LNCaP clone FGC (cell line): ENCODE data around the gene TMEM88.

Experiments used
- DNase-seq: peaks from one replicate; pipeline ENCODE4 v3.0.0-alpha.2; 2011; ENCODE audit warnings: low read depth
- H3K4me3 ChIP-seq: 2 replicates; pipeline ENCODE4 v1.5.1; 2011; ENCODE audit warnings: mild to moderate bottlenecking, low read depth, low read length, control low read depth
- CTCF ChIP-seq: IDR thresholded peaks from 2 replicates; pipeline ENCODE4 v1.5.1; 2012; ENCODE audit warnings: mild to moderate bottlenecking; ENCODE audit not compliant: control insufficient read depth, insufficient read depth; ENCODE audit errors: extremely low read depth

The TMEM88 gene

GRCh38 chr17:7833011-7833794 is 21.7 kb upstream of the TMEM88 start:
- DNase-seq, result no peak
- H3K4me3 ChIP-seq, result peak overlapping the region; percentile 62
- no peak for TF ChIP-seq CTCF

DNA sequence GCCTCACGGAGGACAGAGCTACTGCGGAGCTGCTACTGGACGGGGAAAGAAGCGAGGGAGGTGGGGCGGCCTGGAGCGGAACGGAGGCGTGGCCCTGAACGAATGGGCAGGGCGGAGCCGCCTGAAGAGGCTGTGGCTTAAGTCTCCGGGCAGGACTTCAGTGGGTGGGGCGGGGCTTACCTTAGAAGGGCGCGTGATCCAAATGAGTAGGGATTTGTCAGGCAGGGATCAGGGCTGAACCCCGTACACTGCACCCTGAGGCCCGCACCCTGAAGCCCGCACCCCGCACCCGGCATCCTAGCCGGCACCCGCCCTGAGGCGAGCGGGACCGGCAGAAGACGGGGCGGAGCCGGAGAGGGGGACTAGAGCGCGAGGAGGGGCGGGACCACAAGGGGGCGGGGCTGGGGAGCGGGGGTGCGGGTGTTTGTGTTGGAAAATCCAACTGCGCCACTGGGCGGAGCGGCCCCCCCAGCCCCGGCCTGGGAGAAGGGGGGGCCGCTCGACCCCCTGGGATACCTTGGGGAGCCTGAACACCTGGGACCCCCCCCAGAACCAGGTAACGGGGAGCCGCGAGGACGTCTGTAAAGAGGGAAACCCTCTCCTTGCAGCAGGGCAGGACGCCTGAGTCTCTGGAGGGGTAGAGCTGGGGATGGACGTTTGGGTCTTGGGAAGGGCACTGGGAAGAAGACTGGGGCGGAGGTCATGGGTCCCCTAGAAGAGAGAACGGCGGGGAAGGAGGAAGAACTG is 20.9 kb upstream of the TMEM88 start, which contains the start of gene KDM6B:
TSS of gene KDM6B (plus strand) at position 423 of the 747 bp plus-strand sequence. CDS start 11,338 bp downstream, outside the sequence.
- H3K4me3 ChIP-seq, result peak within 1 kb of the TSS; percentile 62
- DNase-seq, result no peak
- TF ChIP-seq CTCF, result no peak

GRCh38 chr17:7834542-7834956 is 20.3 kb upstream of the TMEM88 start:
- TF ChIP-seq CTCF, result no peak
- no peak for DNase-seq
- H3K4me3 ChIP-seq, result peak overlapping the region; percentile 62

DNA sequence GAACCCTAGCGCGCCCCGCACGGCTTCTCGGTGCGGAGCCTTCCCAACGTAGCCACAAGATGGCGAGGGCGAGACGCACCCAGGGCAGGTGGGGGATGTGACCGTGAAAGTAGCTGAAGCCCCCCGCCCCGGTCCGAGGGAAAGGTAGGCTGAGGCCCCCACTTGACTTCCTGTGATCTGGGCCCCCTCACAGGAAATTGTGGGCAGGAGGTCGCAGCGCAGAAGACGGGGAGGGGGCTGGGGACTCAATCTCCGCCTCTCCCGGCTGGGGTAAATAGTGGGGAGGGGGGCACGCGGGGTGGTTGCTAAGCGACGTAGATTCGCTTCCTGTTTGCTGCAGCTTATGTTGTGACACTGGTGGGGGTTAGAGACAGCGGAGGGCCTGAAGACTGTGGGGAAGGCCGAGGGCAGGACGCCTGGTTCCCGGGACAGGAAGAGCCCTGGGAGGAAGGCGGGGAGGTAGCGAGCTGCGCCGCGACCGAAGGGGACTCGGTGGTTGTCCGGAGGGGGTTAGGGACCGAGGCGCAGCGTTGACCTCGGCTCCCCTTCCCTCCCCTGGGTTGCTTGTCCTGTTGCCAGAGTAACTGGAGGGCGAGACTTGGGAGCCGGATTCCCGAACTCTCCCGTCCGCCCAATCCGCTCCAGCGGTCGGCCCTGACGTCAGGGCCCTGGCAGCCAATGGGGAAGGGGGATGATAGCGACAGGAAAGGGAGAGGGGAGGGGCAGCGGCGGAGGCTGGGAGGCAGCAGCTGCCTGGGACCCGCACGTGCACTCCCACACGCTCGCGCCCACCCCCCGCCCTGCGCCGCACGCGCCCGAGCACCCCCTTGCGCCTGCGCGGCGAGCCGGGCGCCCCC is 19.7 kb upstream of the TMEM88 start:
- DNase-seq, result peak; percentile 98
- TF ChIP-seq CTCF, result peak; percentile 86
- peak overlapping the region; percentile 62 for H3K4me3 ChIP-seq

- no peak for DNase-seq
- H3K4me3 ChIP-seq, result peak overlapping the region; percentile 62
- no peak for TF ChIP-seq CTCF
Observed at GRCh38 chr17:7835814-7836595, 18.9 kb upstream of the TMEM88 start.

DNA sequence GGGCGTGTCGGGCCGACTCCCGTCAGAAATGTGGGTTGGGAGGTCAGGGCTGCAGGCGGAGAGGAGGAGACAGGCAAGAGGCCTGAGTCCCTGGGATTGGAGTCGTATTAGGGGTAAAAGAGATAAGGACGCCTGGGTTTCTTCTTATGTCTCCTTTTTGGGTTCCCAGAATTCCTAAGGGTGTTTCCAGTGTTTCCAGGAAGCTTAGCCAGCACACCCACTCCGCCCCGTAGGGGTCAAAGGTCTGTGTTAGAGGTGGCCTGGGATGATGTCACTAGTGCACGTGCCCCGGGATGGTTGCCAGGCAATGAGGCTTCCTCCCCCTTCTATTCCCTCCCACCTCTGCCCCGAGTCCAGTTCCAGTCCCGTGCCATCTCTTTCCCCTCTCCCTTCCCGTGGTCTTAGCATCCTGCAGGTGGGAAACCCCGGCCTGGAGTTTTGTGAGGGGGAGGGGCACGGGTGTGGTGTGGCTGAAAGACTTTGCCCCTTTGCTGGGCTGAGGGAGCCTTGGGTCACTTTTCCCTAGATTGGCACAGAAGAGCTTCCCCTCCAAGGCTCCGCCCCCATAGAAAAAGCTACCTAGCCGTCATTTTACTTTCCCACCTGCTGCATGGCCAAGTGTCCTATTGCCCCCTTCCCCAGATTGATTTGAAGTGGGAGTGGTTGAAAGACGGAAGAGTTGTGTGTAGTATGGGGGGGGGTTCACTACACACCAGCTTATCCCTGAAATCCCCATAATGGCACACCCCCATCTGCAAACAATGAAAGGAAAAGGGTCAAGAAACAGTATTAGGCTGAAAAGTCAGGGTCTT is 18.1 kb upstream of the TMEM88 start:
- peak; percentile 99 for DNase-seq
- H3K4me3 ChIP-seq, result peak overlapping the region; percentile 62
- TF ChIP-seq CTCF, result no peak
